ENCODE results near the gene IRAK2.
"Not testable (repeated sequence)": the region's sequence is repeated elsewhere in the genome, so short reads cannot be mapped to it uniquely, and the experiment has no call there.

DNA sequence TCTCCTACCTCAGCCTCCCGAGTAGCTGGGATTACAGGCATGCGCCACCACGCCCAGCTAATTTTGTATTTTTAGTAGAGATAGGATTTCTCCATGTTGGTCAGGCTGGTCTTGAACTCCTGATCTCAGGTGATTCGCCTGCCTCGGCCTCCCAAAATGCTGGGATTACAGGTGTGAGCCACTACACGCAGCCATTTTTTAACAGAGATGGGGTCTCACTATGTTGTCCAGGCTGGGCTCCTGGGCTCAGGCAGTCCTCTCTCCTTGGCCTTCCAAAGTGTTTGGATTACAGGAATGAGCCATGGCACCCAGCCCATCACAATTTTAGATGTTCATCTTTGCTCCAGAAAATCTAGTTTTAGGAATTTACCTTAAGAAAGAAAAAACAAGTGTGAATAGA is 6.2 kb upstream of the IRAK2 start:
- TF ChIP-seq CTCF (IDR thresholded peaks at IDR 0.05; ENCODE audit: borderline replicate concordance, extremely low read depth, low read length, poor library complexity, severe bottlenecking); EZH2 (IDR thresholded peaks at IDR 0.05; ENCODE audit: borderline replicate concordance, low read depth, low read length, severe bottlenecking): not testable (repeated sequence)

Measured in DND-41 (cell line).